Measurements from ENCODE around the gene PIGC.
"Not testable (repeated sequence)": the region's sequence is repeated elsewhere in the genome, so short reads cannot be mapped to it uniquely, and the experiment has no call there.

Gene PIGC

GRCh38 chr1:172442404-172442803 lies 1.5 kb downstream of the PIGC start:
- Histone ChIP-seq H3K27me3 (ENCODE audit: control insufficient read depth in 1 of 2, insufficient read depth in 2 of 2, low read length in 2 of 2) (no peaks in the 10 kb centered on the region), H3K9ac (ENCODE audit: low read depth in 1 of 2, low read length in 2 of 2) (no peak overlapping the region), H3K4me3 (ENCODE audit: low read depth in 1 of 2, low read length in 2 of 2) (no peak overlapping the region), H3K9me3 (ENCODE audit: control insufficient read depth in 1 of 2, low read length in 2 of 2) (no peaks in the 10 kb centered on the region), H3K36me3 (ENCODE audit: control insufficient read depth in 1 of 2, insufficient read depth in 2 of 2, low read length in 2 of 2) (no peaks in the 10 kb centered on the region), H3K27ac (ENCODE audit: low read depth, low read length) (no peak overlapping the region), H3K4me1 (ENCODE audit: control insufficient read depth in 1 of 2, insufficient read depth in 2 of 2, low read length in 2 of 2) (peaks cover 9% of the 10 kb centered on the region in 2 donors)

GRCh38 chr1:172437183-172437582 lies 6.7 kb downstream of the PIGC start:
- H3K9me3 ChIP-seq (ENCODE audit: control insufficient read depth in 1 of 2, low read length in 2 of 2); H3K4me1 ChIP-seq (ENCODE audit: control insufficient read depth in 1 of 2, insufficient read depth in 2 of 2, low read length in 2 of 2); H3K27ac ChIP-seq (ENCODE audit: low read depth, low read length); H3K4me3 ChIP-seq (ENCODE audit: low read depth in 1 of 2, low read length in 2 of 2); H3K9ac ChIP-seq (ENCODE audit: low read depth in 1 of 2, low read length in 2 of 2); H3K27me3 ChIP-seq (ENCODE audit: control insufficient read depth in 1 of 2, insufficient read depth in 2 of 2, low read length in 2 of 2); H3K36me3 ChIP-seq (ENCODE audit: control insufficient read depth in 1 of 2, insufficient read depth in 2 of 2, low read length in 2 of 2): not testable (repeated sequence)

GRCh38 chr1:172431721-172432192 lies 12.1 kb downstream of the PIGC start:
- no peak overlapping the region for H3K27ac ChIP-seq (ENCODE audit: low read depth, low read length)
- no peaks in the 10 kb centered on the region for H3K9me3 ChIP-seq (ENCODE audit: control insufficient read depth in 1 of 2, low read length in 2 of 2)
- peaks cover 5 to 6% of the 10 kb centered on the region in 2 donors for H3K4me1 ChIP-seq (ENCODE audit: control insufficient read depth in 1 of 2, insufficient read depth in 2 of 2, low read length in 2 of 2)
- H3K4me3 ChIP-seq (ENCODE audit: low read depth in 1 of 2, low read length in 2 of 2), result no peak overlapping the region
- H3K9ac ChIP-seq (ENCODE audit: low read depth in 1 of 2, low read length in 2 of 2), result no peak overlapping the region
- H3K36me3 ChIP-seq (ENCODE audit: control insufficient read depth in 1 of 2, insufficient read depth in 2 of 2, low read length in 2 of 2), result no peaks in the 10 kb centered on the region
- no peaks in the 10 kb centered on the region for H3K27me3 ChIP-seq (ENCODE audit: control insufficient read depth in 1 of 2, insufficient read depth in 2 of 2, low read length in 2 of 2)

DNA sequence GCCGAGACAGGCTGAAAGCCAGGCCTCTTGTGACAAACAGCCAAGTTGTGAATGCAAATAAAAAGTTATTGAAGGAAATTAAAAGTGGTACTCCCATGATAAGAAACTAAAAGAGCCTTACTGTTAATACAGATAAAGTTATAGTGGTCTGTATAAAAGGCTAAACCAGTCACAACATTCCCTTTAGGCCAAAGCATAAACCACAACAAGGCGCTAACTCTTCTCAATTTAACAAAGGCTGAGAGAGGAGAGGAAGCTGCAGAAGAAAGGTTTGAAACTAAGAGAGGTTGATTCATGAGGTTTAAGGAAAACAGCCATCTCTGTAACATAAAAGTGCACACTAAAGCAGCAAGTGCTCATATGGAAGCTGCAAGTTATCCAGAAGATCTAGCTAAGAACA lies 12.7 kb downstream of the PIGC start:
- H3K9me3 ChIP-seq (ENCODE audit: control insufficient read depth in 1 of 2, low read length in 2 of 2), result no peaks in the 10 kb centered on the region
- H3K4me1 ChIP-seq (ENCODE audit: control insufficient read depth in 1 of 2, insufficient read depth in 2 of 2, low read length in 2 of 2), result peaks cover 5 to 6% of the 10 kb centered on the region in 2 donors
- H3K27me3 ChIP-seq (ENCODE audit: control insufficient read depth in 1 of 2, insufficient read depth in 2 of 2, low read length in 2 of 2), result no peaks in the 10 kb centered on the region
- no peaks in the 10 kb centered on the region for H3K36me3 ChIP-seq (ENCODE audit: control insufficient read depth in 1 of 2, insufficient read depth in 2 of 2, low read length in 2 of 2)
- no peak overlapping the region for H3K4me3 ChIP-seq (ENCODE audit: low read depth in 1 of 2, low read length in 2 of 2)
- no peak overlapping the region for H3K9ac ChIP-seq (ENCODE audit: low read depth in 1 of 2, low read length in 2 of 2)
- no peak overlapping the region for H3K27ac ChIP-seq (ENCODE audit: low read depth, low read length)

GRCh38 chr1:172430128-172430454 lies 13.8 kb downstream of the PIGC start:
- no peak overlapping the region for H3K4me3 ChIP-seq (ENCODE audit: low read depth in 1 of 2, low read length in 2 of 2)
- H3K36me3 ChIP-seq (ENCODE audit: control insufficient read depth in 1 of 2, insufficient read depth in 2 of 2, low read length in 2 of 2), result no peaks in the 10 kb centered on the region
- no peak overlapping the region for H3K27ac ChIP-seq (ENCODE audit: low read depth, low read length)
- H3K9me3 ChIP-seq (ENCODE audit: control insufficient read depth in 1 of 2, low read length in 2 of 2), result no peaks in the 10 kb centered on the region
- no peak overlapping the region for H3K9ac ChIP-seq (ENCODE audit: low read depth in 1 of 2, low read length in 2 of 2)
- no peaks in the 10 kb centered on the region for H3K27me3 ChIP-seq (ENCODE audit: control insufficient read depth in 1 of 2, insufficient read depth in 2 of 2, low read length in 2 of 2)
- H3K4me1 ChIP-seq (ENCODE audit: control insufficient read depth in 1 of 2, insufficient read depth in 2 of 2, low read length in 2 of 2), result peaks cover 5 to 6% of the 10 kb centered on the region in 2 donors

DNA sequence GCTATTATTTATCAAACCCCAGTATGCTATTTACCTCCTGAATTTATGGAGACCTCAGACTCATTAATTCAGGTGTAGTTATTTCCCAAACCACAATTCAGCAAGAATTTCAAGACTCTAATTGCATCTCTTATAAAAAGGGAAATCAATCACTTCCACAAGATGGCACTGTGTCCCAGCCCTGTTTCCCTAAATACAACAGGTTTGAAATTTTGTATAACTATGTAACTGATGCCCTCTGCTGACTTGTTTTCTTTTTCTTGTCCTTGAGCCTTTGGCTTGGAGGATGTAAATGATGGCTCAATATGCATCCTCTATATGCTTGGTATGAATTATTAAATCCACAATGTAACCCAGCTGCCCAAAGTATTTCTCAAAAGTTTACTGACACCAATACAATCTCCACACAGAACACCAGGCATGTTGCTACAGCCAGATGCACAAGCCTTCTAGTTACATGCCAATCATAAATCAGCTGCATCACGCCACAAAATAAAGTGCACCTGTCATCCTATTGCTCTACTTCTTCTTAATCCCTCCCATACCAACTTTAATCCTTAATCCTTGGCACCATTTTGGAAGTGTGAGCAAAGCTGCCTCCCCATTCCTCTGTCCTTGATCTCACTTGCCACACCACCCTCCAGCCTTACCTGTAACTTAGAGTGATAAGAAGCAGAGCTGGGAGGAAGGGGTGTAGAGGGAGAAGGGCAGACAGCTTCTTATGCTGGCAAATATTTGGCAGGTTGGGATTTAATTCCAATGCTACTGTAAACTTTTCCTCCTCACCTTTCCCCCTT lies 14.3 kb downstream of the PIGC start:
- no peaks in the 10 kb centered on the region for H3K27me3 ChIP-seq (ENCODE audit: control insufficient read depth in 1 of 2, insufficient read depth in 2 of 2, low read length in 2 of 2)
- no peak overlapping the region for H3K9ac ChIP-seq (ENCODE audit: low read depth in 1 of 2, low read length in 2 of 2)
- no peak overlapping the region for H3K4me3 ChIP-seq (ENCODE audit: low read depth in 1 of 2, low read length in 2 of 2)
- no peaks in the 10 kb centered on the region for H3K36me3 ChIP-seq (ENCODE audit: control insufficient read depth in 1 of 2, insufficient read depth in 2 of 2, low read length in 2 of 2)
- H3K27ac ChIP-seq (ENCODE audit: low read depth, low read length), result no peak overlapping the region
- H3K9me3 ChIP-seq (ENCODE audit: control insufficient read depth in 1 of 2, low read length in 2 of 2), result no peaks in the 10 kb centered on the region
- peaks cover 5 to 6% of the 10 kb centered on the region in 2 donors for H3K4me1 ChIP-seq (ENCODE audit: control insufficient read depth in 1 of 2, insufficient read depth in 2 of 2, low read length in 2 of 2)

DNA sequence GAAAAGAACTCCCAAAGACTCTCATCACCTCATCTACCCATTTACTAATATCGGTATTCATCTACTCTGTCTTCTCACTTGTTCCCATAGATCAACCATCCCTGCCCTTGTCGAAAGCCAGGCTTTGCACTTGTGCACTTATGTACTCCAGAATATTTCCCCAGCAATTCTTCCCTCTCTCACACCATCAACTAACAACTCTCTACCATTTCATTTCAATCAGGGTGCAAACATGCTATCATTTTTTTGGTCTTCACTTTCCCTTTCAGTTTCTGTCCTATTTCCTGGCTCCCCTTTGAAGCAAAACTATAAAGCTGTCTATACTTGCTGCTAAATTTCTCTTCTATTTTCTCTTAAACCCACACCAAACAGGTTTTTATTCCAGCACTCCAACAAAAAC lies 16.7 kb downstream of the PIGC start:
- H3K27ac ChIP-seq (ENCODE audit: low read depth, low read length), result no peak overlapping the region
- H3K27me3 ChIP-seq (ENCODE audit: control insufficient read depth in 1 of 2, insufficient read depth in 2 of 2, low read length in 2 of 2), result no peaks in the 10 kb centered on the region
- H3K36me3 ChIP-seq (ENCODE audit: control insufficient read depth in 1 of 2, insufficient read depth in 2 of 2, low read length in 2 of 2), result no peaks in the 10 kb centered on the region
- H3K4me1 ChIP-seq (ENCODE audit: control insufficient read depth in 1 of 2, insufficient read depth in 2 of 2, low read length in 2 of 2), result peaks cover 4 to 6% of the 10 kb centered on the region in 2 donors
- no peak overlapping the region for H3K4me3 ChIP-seq (ENCODE audit: low read depth in 1 of 2, low read length in 2 of 2)
- H3K9me3 ChIP-seq (ENCODE audit: control insufficient read depth in 1 of 2, low read length in 2 of 2), result no peaks in the 10 kb centered on the region
- H3K9ac ChIP-seq (ENCODE audit: low read depth in 1 of 2, low read length in 2 of 2), result no peak overlapping the region

DNA sequence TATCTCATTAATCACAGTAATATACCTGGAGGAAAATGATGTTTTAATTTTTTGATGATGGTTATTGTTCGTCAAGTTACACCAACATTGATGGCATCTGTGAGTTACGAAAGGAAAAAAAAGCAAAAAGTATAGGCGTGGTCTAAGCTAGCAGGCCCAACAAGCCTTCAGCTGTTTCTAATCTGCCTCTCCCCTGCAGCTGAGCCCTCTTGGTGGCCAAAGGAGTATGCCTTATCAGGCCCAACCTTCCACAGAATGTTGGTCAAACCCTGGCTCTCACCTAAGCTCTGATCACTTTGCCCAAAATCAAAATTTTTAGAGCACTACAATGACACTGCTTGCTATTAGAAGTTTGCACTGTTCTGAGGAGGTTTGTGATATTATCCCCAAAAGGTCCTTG lies 18.5 kb downstream of the PIGC start:
- Histone ChIP-seq H3K27ac (ENCODE audit: low read depth, low read length) (no peak overlapping the region), H3K9me3 (ENCODE audit: control insufficient read depth in 1 of 2, low read length in 2 of 2) (no peaks in the 10 kb centered on the region), H3K36me3 (ENCODE audit: control insufficient read depth in 1 of 2, insufficient read depth in 2 of 2, low read length in 2 of 2) (no peaks in the 10 kb centered on the region), H3K4me1 (ENCODE audit: control insufficient read depth in 1 of 2, insufficient read depth in 2 of 2, low read length in 2 of 2) (peaks cover 0 to 6% of the 10 kb centered on the region in 2 donors), H3K4me3 (ENCODE audit: low read depth in 1 of 2, low read length in 2 of 2) (no peak overlapping the region), H3K27me3 (ENCODE audit: control insufficient read depth in 1 of 2, insufficient read depth in 2 of 2, low read length in 2 of 2) (no peaks in the 10 kb centered on the region), H3K9ac (ENCODE audit: low read depth in 1 of 2, low read length in 2 of 2) (no peak overlapping the region)

- no peak overlapping the region for H3K27ac ChIP-seq (ENCODE audit: low read depth, low read length)
- no peak overlapping the region for H3K9ac ChIP-seq (ENCODE audit: low read depth in 1 of 2, low read length in 2 of 2)
- H3K27me3 ChIP-seq (ENCODE audit: control insufficient read depth in 1 of 2, insufficient read depth in 2 of 2, low read length in 2 of 2), result no peaks in the 10 kb centered on the region
- H3K4me3 ChIP-seq (ENCODE audit: low read depth in 1 of 2, low read length in 2 of 2), result no peak overlapping the region
- H3K4me1 ChIP-seq (ENCODE audit: control insufficient read depth in 1 of 2, insufficient read depth in 2 of 2, low read length in 2 of 2), result peaks cover 0 to 6% of the 10 kb centered on the region in 2 donors
- no peaks in the 10 kb centered on the region for H3K9me3 ChIP-seq (ENCODE audit: control insufficient read depth in 1 of 2, low read length in 2 of 2)
- no peaks in the 10 kb centered on the region for H3K36me3 ChIP-seq (ENCODE audit: control insufficient read depth in 1 of 2, insufficient read depth in 2 of 2, low read length in 2 of 2)
These were observed 20.5 kb downstream of the PIGC start for GRCh38 chr1:172423336-172423735.

GRCh38 chr1:172421974-172422604 lies 21.8 kb downstream of the PIGC start:
- Histone ChIP-seq H3K4me1 (ENCODE audit: control insufficient read depth in 1 of 2, insufficient read depth in 2 of 2, low read length in 2 of 2) (peaks cover 0 to under 1% of the 10 kb centered on the region in 2 donors), H3K9me3 (ENCODE audit: control insufficient read depth in 1 of 2, low read length in 2 of 2) (no peaks in the 10 kb centered on the region), H3K9ac (ENCODE audit: low read depth in 1 of 2, low read length in 2 of 2) (no peak overlapping the region), H3K36me3 (ENCODE audit: control insufficient read depth in 1 of 2, insufficient read depth in 2 of 2, low read length in 2 of 2) (no peaks in the 10 kb centered on the region), H3K4me3 (ENCODE audit: low read depth in 1 of 2, low read length in 2 of 2) (no peak overlapping the region), H3K27me3 (ENCODE audit: control insufficient read depth in 1 of 2, insufficient read depth in 2 of 2, low read length in 2 of 2) (no peaks in the 10 kb centered on the region), H3K27ac (ENCODE audit: low read depth, low read length) (no peak overlapping the region)

All from duodenal mucosa (tissue), 2 donors.